ENCODE results near the gene TAS1R2. TPM values are rescaled to one million over a fixed set of nuclear protein-coding genes. Genes with fewer than 3 reads are reported as not detected.

Gene TAS1R2
- total and polyA plus RNA-seq, 2 of the 4 experiments (the other 2 are of a cell fraction), result not detected

GRCh38 chr1:18829671-18830070 lies 29.8 kb downstream of the TAS1R2 start:
- H3K14ac ChIP-seq (replicated peaks; ENCODE audit: low read depth, low read length), result no peak overlapping the region
- H3K4ac ChIP-seq (ENCODE audit: low read depth, low read length), result no peak overlapping the region
- intact Hi-C loops (cut with micrococcal nuclease) (no loop called here), dilution Hi-C loops (cut with HindIII; ENCODE audit: low sequenced_read_pairs, unreplicated experiment) (no loop called here), in situ Hi-C loops (cut with MboI; ENCODE audit: low sequenced_read_pairs) (no loop called here)
- H3K27ac ChIP-seq (ENCODE audit: insufficient read depth, low read length), result no peak overlapping the region
- ATAC-seq (ENCODE audit: low read depth) (no peak), DNase-seq (no peak)
- no peaks in the 10 kb centered on the region for H3K9me1 ChIP-seq (ENCODE audit: insufficient read depth, low read length)
- CTCF ChIA-PET, result interaction anchor here (1.1 kb wide), 1 partner anchor 9 kb away, joined by 3 read pairs; no protein-coding TSS in a partner anchor
- H2BK20ac ChIP-seq (ENCODE audit: low read depth, low read length), result no peak overlapping the region
- H2AK5ac ChIP-seq (ENCODE audit: low read depth, low read length), result no peak overlapping the region
- no peaks in the 10 kb centered on the region for H3K36me3 ChIP-seq (ENCODE audit: control insufficient read depth, insufficient read depth, low read length)
- POLR2A ChIA-PET (ENCODE audit: unreplicated experiment), result interaction anchor here (0.6 kb wide), 1 partner anchor 34 kb away, joined by 4 read pairs; no protein-coding TSS in a partner anchor
- no peak overlapping the region for H3K9ac ChIP-seq (ENCODE audit: low read depth, low read length)
- H3K56ac ChIP-seq (ENCODE audit: extremely low read depth, insufficient read depth, low read length), result no peak overlapping the region
- no peak overlapping the region for H2BK5ac ChIP-seq (ENCODE audit: low read depth, low read length, poor library complexity, severe bottlenecking)
- no peaks in the 10 kb centered on the region for H3K79me1 ChIP-seq (ENCODE audit: low read depth in 1 of 2, low read length in 2 of 2)
- no peak overlapping the region for H3K4me2 ChIP-seq (ENCODE audit: low read depth, low read length)
- no peak for TF ChIP-seq ELK1 (IDR thresholded peaks at IDR 0.05; ENCODE audit: borderline replicate concordance, low read depth, low read length)
- TF ChIP-seq SMC3 (IDR thresholded peaks at IDR 0.05; ENCODE audit: low read depth, low read length), result no peak
- no peak for TF ChIP-seq CTCF (conservative IDR thresholded peaks at IDR 0.05; ENCODE audit: low read depth, low read length)
- TF ChIP-seq NFE2L2 (IDR thresholded peaks at IDR 0.05; ENCODE audit: low read depth, low read length), result no peak
- TF ChIP-seq MXI1 (IDR thresholded peaks at IDR 0.05; ENCODE audit: borderline replicate concordance, low read depth, low read length), result no peak
- TF ChIP-seq POLR2A (IDR thresholded peaks at IDR 0.05; ENCODE audit: low read depth, low read length), result no peak
- no peak for TF ChIP-seq MAZ (IDR thresholded peaks at IDR 0.05; ENCODE audit: borderline replicate concordance, low read depth, low read length)
- TF ChIP-seq RAD21 (IDR thresholded peaks at IDR 0.05; ENCODE audit: low read length), result no peak
- no peak for TF ChIP-seq RFX5 (IDR thresholded peaks at IDR 0.05; ENCODE audit: low read depth, low read length)
- WGBS, 2 experiments (ENCODE audit: extremely low coverage in 2 of 2, insufficient read length in 1 of 2), result no CpG with 5 or more reads among the region's 1 CpG
- no peaks in the 10 kb centered on the region for H4K20me1 ChIP-seq (ENCODE audit: insufficient read depth, low read length)
- no peak overlapping the region for H3K4me3 ChIP-seq (ENCODE audit: insufficient read depth, low read depth, low read length)
- no peak overlapping the region for H3K18ac ChIP-seq (ENCODE audit: low read depth, low read length)
- H3K23ac ChIP-seq (ENCODE audit: low read depth, low read length), result no peak overlapping the region
- H3K27me3 ChIP-seq (ENCODE audit: control insufficient read depth, insufficient read depth, low read length), result peaks cover under 1% of the 10 kb centered on the region; the same call in 1 of the 2 replicates
- no peak overlapping the region for H4K5ac ChIP-seq (ENCODE audit: low read depth, low read length)
- no peak overlapping the region for H2BK120ac ChIP-seq (ENCODE audit: low read depth, low read length)
- no peak overlapping the region for H4K91ac ChIP-seq (ENCODE audit: insufficient read depth, low read depth, low read length)
- H3K4me1 ChIP-seq (ENCODE audit: control insufficient read depth, insufficient read depth, low read length), result no peaks in the 10 kb centered on the region
- H2AK9ac ChIP-seq (replicated peaks; ENCODE audit: low read depth, low read length, poor library complexity), result no peak overlapping the region
- H2BK15ac ChIP-seq (ENCODE audit: low read depth, low read length), result no peak overlapping the region
- no peaks in the 10 kb centered on the region; the same call in 1 of the 2 replicates for H3K9me3 ChIP-seq (ENCODE audit: control insufficient read depth, insufficient read depth, low read length)
- no TSS peak for BruUV-seq (replicated peaks)
- no peak overlapping the region for H4K8ac ChIP-seq (ENCODE audit: low read depth in 2 of 2, low read length in 2 of 2)
- no peak overlapping the region for H2AFZ ChIP-seq (replicated peaks; ENCODE audit: low read length, poor library complexity)
